HCT116 (cell line): ENCODE measurements around the gene TSC2. TPM values are rescaled to one million over a fixed set of nuclear protein-coding genes. Genes with fewer than 3 reads are reported as not detected.

Experiments
- ATAC-seq: fragments of 200-7000 bp; cut with Tn5 transposase; 2 replicates; pipeline ENCODE4 v1.9.1; 2020; ENCODE audit warnings: mild to moderate bottlenecking, moderate library complexity
- BruUV-seq: library from RNA; stranded (reverse); fragments of 400-500 nt; replicated peaks from 2 replicates; lab custom pipeline; 2021; lab: Mats Ljungman, UMichigan
- CTCF ChIA-PET: fragments of 300-600 bp; sonication (Branson Sonifier 250); formaldehyde crosslinking; loops from one replicate; lab custom pipeline; 2021; ENCODE audit warnings: antibody characterized with exemption; lab: Charles Lee
- POLR2A ChIA-PET: fragments of 300-600, 350-600 bp; sonication (Branson Sonifier 250); formaldehyde crosslinking; loops from one replicate; lab custom pipeline; 2021; ENCODE audit warnings: antibody characterized with exemption; lab: Charles Lee
- RAD21 ChIA-PET, 2 experiments: fragments of 300-600 bp; sonication (Branson Sonifier 250); formaldehyde crosslinking; loops; one replicate each; lab custom pipeline; 2023; ENCODE audit warnings: low total read pairs in 2 of 2; ENCODE audit not compliant: uncharacterized antibody in 2 of 2, unreplicated experiment in 2 of 2, low non-redundant PET in 1 of 2; lab: Charles Lee
- DNase-seq: peaks from one replicate; pipeline ENCODE4 v3.0.0-alpha.2; 2010; ENCODE audit warnings: low read depth, low spot score
- H2AFZ ChIP-seq: fragments of 200-600 bp; shearing (Covaris generic), sonication (generic); 2 replicates; pipeline ENCODE4 v1.6.1; 2017; ENCODE audit warnings: low read depth, mixed run types, mixed read lengths, antibody characterized with exemption, low read length; ENCODE audit not compliant: poor library complexity, severe bottlenecking
- H3K27ac ChIP-seq: 2 replicates; pipeline ENCODE4 v1.5.1; 2012; ENCODE audit warnings: low read depth, low read length
- H3K27me3 ChIP-seq: fragments of 200-600 bp; sonication (generic); 2 replicates; pipeline ENCODE4 v1.6.1; 2016; ENCODE audit warnings: mixed run types, low read length, mixed read lengths; ENCODE audit not compliant: insufficient read depth
- H3K36me3 ChIP-seq, 2 experiments: fragments of 200-500 bp in 1 of 2; fragments of 200-600 bp in 1 of 2; sonication (Bioruptor generic) in 1 of 2; sonication (generic) in 1 of 2; 2 replicates each; pipeline versions ENCODE4 v1.5.1 to v1.6.1; 2014 to 2016; ENCODE audit warnings: low read length in 2 of 2, inconsistent platforms in 1 of 2, mixed read lengths in 1 of 2, mixed run types in 1 of 2; ENCODE audit not compliant: insufficient read depth in 2 of 2, control insufficient read depth in 1 of 2
- H3K4me1 ChIP-seq, 2 experiments: fragments of 200-600 bp in 1 of 2; sonication (generic) in 1 of 2; 2 replicates each; pipeline versions ENCODE4 v1.5.1 to v1.6.1; 2012 to 2017; ENCODE audit warnings: low read length in 2 of 2, inconsistent platforms in 1 of 2, mild to moderate bottlenecking in 1 of 2, mixed read lengths in 1 of 2, mixed run types in 1 of 2, moderate library complexity in 1 of 2; ENCODE audit not compliant: insufficient read depth in 2 of 2, control insufficient read depth in 1 of 2
- H3K4me2 ChIP-seq: fragments of 200-600 bp; sonication (generic); 2 replicates; pipeline ENCODE4 v1.6.1; 2017; ENCODE audit warnings: mixed run types, low read length, mixed read lengths
- H3K4me3 ChIP-seq, 2 experiments: fragments of 200-600 bp in 1 of 2; sonication (generic) in 1 of 2; replicated peaks in 1 of 2; 2 replicates each; pipeline ENCODE4 v1.5.1; 2011 to 2016; ENCODE audit warnings: low read length in 2 of 2, control low read depth in 1 of 2, low read depth in 1 of 2, mild to moderate bottlenecking in 1 of 2, mixed read lengths in 1 of 2, mixed run types in 1 of 2
- H3K79me2 ChIP-seq: fragments of 200-600 bp; sonication (generic); 2 replicates; pipeline ENCODE4 v1.6.1; 2017; ENCODE audit warnings: mild to moderate bottlenecking, mixed run types, low read length, moderate library complexity, mixed read lengths; ENCODE audit not compliant: insufficient read depth
- H3K9ac ChIP-seq: fragments of 200-600 bp; sonication (generic); 2 replicates; pipeline ENCODE4 v1.6.1; 2016; ENCODE audit warnings: low read length, mixed read lengths
- H3K9me2 ChIP-seq: fragments of 200-600 bp; sonication (generic), shearing (Covaris generic); 2 replicates; pipeline ENCODE4 v1.6.1; 2017; ENCODE audit warnings: mixed run types, mild to moderate bottlenecking, moderate library complexity; ENCODE audit not compliant: insufficient read depth
- H3K9me3 ChIP-seq, 2 experiments: fragments of 200-500 bp in 1 of 2; fragments of 200-600 bp in 1 of 2; sonication (Bioruptor generic) in 1 of 2; sonication (generic) in 1 of 2; 2 replicates each; pipeline ENCODE4 v1.6.1; 2014 to 2017; ENCODE audit warnings: low read length in 2 of 2, mixed read lengths in 2 of 2, inconsistent platforms in 1 of 2, low read depth in 1 of 2, mild to moderate bottlenecking in 1 of 2, mixed run types in 1 of 2, moderate library complexity in 1 of 2; ENCODE audit not compliant: control insufficient read depth in 1 of 2, insufficient read depth in 1 of 2
- H4K20me1 ChIP-seq: fragments of 200-600 bp; sonication (generic), shearing (Covaris generic); 2 replicates; pipeline ENCODE4 v1.6.1; 2017; ENCODE audit warnings: mixed run types, mild to moderate bottlenecking, moderate library complexity; ENCODE audit not compliant: insufficient read depth
- CTCF ChIP-seq, 3 experiments: fragments of 200-600 bp in 1 of 3; sonication (generic) in 1 of 3; IDR thresholded peaks in 2 of 3; conservative IDR thresholded peaks in 1 of 3; 2 replicates each; pipeline ENCODE4 v1.5.1; 2012 to 2017; ENCODE audit warnings: low read depth in 2 of 3, low read length in 2 of 3, antibody characterized with exemption in 1 of 3, borderline replicate concordance in 1 of 3, control low read depth in 1 of 3, mild to moderate bottlenecking in 1 of 3, mixed read lengths in 1 of 3, mixed run types in 1 of 3, moderate library complexity in 1 of 3; ENCODE audit not compliant: insufficient read depth in 1 of 3
- EGR1 ChIP-seq: IDR thresholded peaks from 2 replicates; pipeline ENCODE4 v1.6.1; 2012; ENCODE audit warnings: low read depth
- EZH2phosphoT487 ChIP-seq: fragments of 200-600 bp; IDR thresholded peaks from 2 replicates; pipeline ENCODE4 v1.6.1; 2018; ENCODE audit warnings: antibody characterized with exemption, borderline replicate concordance
- MAX ChIP-seq: IDR thresholded peaks from 2 replicates; pipeline ENCODE4 v1.6.1; 2012
- POLR2AphosphoS5 ChIP-seq: IDR thresholded peaks from 2 replicates; pipeline ENCODE4 v1.6.1; 2011; ENCODE audit warnings: mild to moderate bottlenecking, low read depth, low read length, moderate library complexity
- RAD21 ChIP-seq: IDR thresholded peaks from 2 replicates; pipeline ENCODE4 v1.6.1; 2012; ENCODE audit warnings: low read depth, mild to moderate bottlenecking
- SRF ChIP-seq: IDR thresholded peaks from 2 replicates; pipeline ENCODE4 v1.6.1; 2012; ENCODE audit warnings: low read depth
- ZBTB33 ChIP-seq: IDR thresholded peaks from 2 replicates; pipeline ENCODE4 v1.6.1; 2011; ENCODE audit warnings: mild to moderate bottlenecking, low read length, moderate library complexity; ENCODE audit not compliant: insufficient replicate concordance; ENCODE audit errors: extremely low read depth
- ZFX ChIP-seq: fragments of 450-650 bp; IDR thresholded peaks from 2 replicates; pipeline ENCODE4 v1.6.1; 2017
- ZNF274 ChIP-seq: fragments of 200-500 bp; sonication (Bioruptor generic); IDR thresholded peaks from 2 replicates; pipeline ENCODE4 v1.6.1; 2014; ENCODE audit warnings: mild to moderate bottlenecking, low read depth, low read length, inconsistent platforms
- intact Hi-C: fragments of 100-400 bp; cut with micrococcal nuclease; formaldehyde crosslinking; loops from 2 replicates; pipeline ENCODE4 v1.10.0; 2022
- total RNA-seq: library from RNA; stranded (reverse); gene quantifications from one replicate; pipeline ENCODE4 v1.2.1, GENCODE V29; 2021; ENCODE audit not compliant: unreplicated experiment

TSC2 gene
- total RNA-seq, 1 experiment from 2014 or later, result 74.1 TPM

GRCh38 chr16:2078096-2078495, 30.3 kb downstream of the TSC2 start:
- Histone ChIP-seq H3K9ac (no peak overlapping the region), H3K79me2 (no peaks in the 10 kb centered on the region), H3K4me3 (no peak overlapping the region), H3K27me3 (no peaks in the 10 kb centered on the region), H3K9me2 (no peaks in the 10 kb centered on the region), H3K9me3 (no peaks in the 10 kb centered on the region), H3K27ac (no peak overlapping the region), H3K4me2 (no peak overlapping the region), H3K36me3 (no peaks in the 10 kb centered on the region), H3K4me1 (no peaks in the 10 kb centered on the region), H4K20me1 (no peaks in the 10 kb centered on the region), H2AFZ (no peak overlapping the region)
- BruUV-seq, result no TSS peak
- no peak for ATAC-seq
- ChIA-PET POLR2A (no interaction called here), CTCF (no interaction called here), RAD21 (no interaction called here)
- intact Hi-C loops, result no loop called here
- DNase-seq, result no peak
- TF ChIP-seq ZFX, result no peak
- TF ChIP-seq RAD21, result no peak
- no peak for TF ChIP-seq EGR1
- TF ChIP-seq EZH2phosphoT487, result no peak
- TF ChIP-seq CTCF (IDR thresholded peaks at IDR 0.05 in 2 of 3, conservative IDR thresholded peaks at IDR 0.05 in 1 of 3; ENCODE audit: borderline replicate concordance in 1 of 3, insufficient read depth in 1 of 3, low read depth in 2 of 3, low read length in 2 of 3), result no peak

GRCh38 chr16:2078691-2079090, 30.9 kb downstream of the TSC2 start:
- Histone ChIP-seq H2AFZ (no peak overlapping the region), H3K27ac (no peak overlapping the region), H3K4me1 (no peaks in the 10 kb centered on the region), H3K9ac (no peak overlapping the region), H3K4me2 (no peak overlapping the region), H4K20me1 (no peaks in the 10 kb centered on the region), H3K36me3 (no peaks in the 10 kb centered on the region), H3K79me2 (no peaks in the 10 kb centered on the region), H3K4me3 (no peak overlapping the region), H3K9me2 (no peaks in the 10 kb centered on the region), H3K27me3 (no peaks in the 10 kb centered on the region), H3K9me3 (no peaks in the 10 kb centered on the region)
- ChIA-PET POLR2A (no interaction called here), CTCF (no interaction called here), RAD21 (no interaction called here)
- intact Hi-C loops, result no loop called here
- no TSS peak for BruUV-seq
- DNase-seq (no peak), ATAC-seq (no peak)
- TF ChIP-seq RAD21 (no peak), MAX (no peak), POLR2AphosphoS5 (no peak), ZNF274 (no peak), ZBTB33 (no peak), SRF (no peak), ZFX (no peak), CTCF (IDR thresholded peaks at IDR 0.05 in 2 of 3, conservative IDR thresholded peaks at IDR 0.05 in 1 of 3; ENCODE audit: borderline replicate concordance in 1 of 3, insufficient read depth in 1 of 3, low read depth in 2 of 3, low read length in 2 of 3) (no peak)
